GM12864 (cell line): ENCODE results near the gene PSAPL1.

Experiments
- DNase-seq: peaks from one replicate; pipeline ENCODE4 v3.0.0-alpha.2; 2011; ENCODE audit warnings: low read depth
- H3K4me3 ChIP-seq: 2 replicates; pipeline ENCODE4 v1.5.1; 2011; ENCODE audit warnings: mild to moderate bottlenecking, low read depth, low read length, control low read depth
- CTCF ChIP-seq: IDR thresholded peaks from 2 replicates; pipeline ENCODE4 v1.5.1; 2011; ENCODE audit warnings: low read depth, mild to moderate bottlenecking, moderate library complexity, low read length, control low read depth, inconsistent platforms; ENCODE audit errors: missing control alignments

PSAPL1 gene

GRCh38 chr4:7441201-7441600 is 6.5 kb upstream of the PSAPL1 start:
- no peak for DNase-seq
- H3K4me3 ChIP-seq: no peak overlapping the region
- no peak for TF ChIP-seq CTCF

- no peak overlapping the region for H3K4me3 ChIP-seq
- no peak for TF ChIP-seq CTCF
- no peak for DNase-seq
Observed at GRCh38 chr4:7439699-7440098, 5.0 kb upstream of the PSAPL1 start.

- no peak for TF ChIP-seq CTCF
- no peak for DNase-seq
- H3K4me3 ChIP-seq: no peak overlapping the region
Observed at GRCh38 chr4:7436256-7436655, 1.5 kb upstream of the PSAPL1 start.

- DNase-seq: no peak
- H3K4me3 ChIP-seq: no peak overlapping the region
- TF ChIP-seq CTCF: no peak
Observed at GRCh38 chr4:7435471-7436061, 836 bp upstream of the PSAPL1 start.

- no peak for TF ChIP-seq CTCF
- DNase-seq: no peak
- H3K4me3 ChIP-seq: no peak overlapping the region
Observed at GRCh38 chr4:7434141-7434765, 477 bp downstream of the PSAPL1 start.

GRCh38 chr4:7433376-7434140 is 1.2 kb downstream of the PSAPL1 start:
- DNase-seq: no peak
- no peak for TF ChIP-seq CTCF
- no peak overlapping the region for H3K4me3 ChIP-seq
